Hematopoietic multipotent progenitor cell treated with erythropoietin and hydrocortisone succinate and interleukin-3 and kit ligand, for 8 days (in vitro differentiated cells): ENCODE measurements around the gene PCDH8.
A peak's percentile ranks its signal among the peaks of the same experiment; 100 is the strongest.

Source experiments
- DNase-seq: peaks from one replicate; pipeline ENCODE4 v3.0.0-alpha.2; 2015

Gene PCDH8

GRCh38 chr13:52810011-52810410 is 38.4 kb downstream of the PCDH8 start:
- no peak for DNase-seq

- peak; percentile 81 for DNase-seq
Measured at GRCh38 chr13:52809310-52809769, 39.1 kb downstream of the PCDH8 start.

GRCh38 chr13:52808842-52809219 is 39.6 kb downstream of the PCDH8 start:
- DNase-seq = no peak

- no peak for DNase-seq
Measured at GRCh38 chr13:52806029-52806428, 42.4 kb downstream of the PCDH8 start.

GRCh38 chr13:52804202-52804641 is 44.2 kb downstream of the PCDH8 start:
- DNase-seq = no peak

- DNase-seq = no peak
Measured at GRCh38 chr13:52800856-52801255, 47.6 kb downstream of the PCDH8 start.

GRCh38 chr13:52798770-52799430 is 49.5 kb downstream of the PCDH8 start:
- DNase-seq = no peak

- no peak for DNase-seq
Measured at GRCh38 chr13:52797176-52797575, 51.3 kb downstream of the PCDH8 start.

- no peak for DNase-seq
Measured at GRCh38 chr13:52794589-52794988, 53.9 kb downstream of the PCDH8 start.

- DNase-seq = no peak
Measured at GRCh38 chr13:52793515-52794061, 54.9 kb downstream of the PCDH8 start.
